ENCODE measurements around the gene RNF20. TPM values are rescaled to one million over a fixed set of nuclear protein-coding genes. Genes with fewer than 3 reads are reported as not detected.

The RNF20 gene
- polyA plus RNA-seq, 1 of the 3 experiments (the other 2 are of a cell fraction), result 16.0 TPM

DNA sequence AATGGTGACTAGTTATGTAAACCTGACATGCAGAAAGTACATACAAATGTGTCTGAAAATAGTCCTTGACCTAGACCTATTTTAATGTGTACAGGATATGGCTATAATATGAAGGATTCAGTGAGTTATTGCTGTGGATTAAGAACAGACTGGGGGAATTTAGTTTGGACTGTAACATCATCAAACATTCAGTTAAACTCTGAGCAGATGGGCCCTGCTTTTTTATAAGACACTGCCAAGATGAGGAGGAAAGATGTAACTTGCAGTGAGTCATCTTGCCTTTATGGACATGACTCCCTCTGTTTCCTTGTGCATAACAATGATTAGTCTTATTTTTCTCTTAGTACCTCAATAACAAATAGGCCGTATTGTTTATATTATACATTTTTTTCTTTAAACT, 48.9 kb downstream of the RNF20 start (continued):
- TF ChIP-seq, protein P1, sequence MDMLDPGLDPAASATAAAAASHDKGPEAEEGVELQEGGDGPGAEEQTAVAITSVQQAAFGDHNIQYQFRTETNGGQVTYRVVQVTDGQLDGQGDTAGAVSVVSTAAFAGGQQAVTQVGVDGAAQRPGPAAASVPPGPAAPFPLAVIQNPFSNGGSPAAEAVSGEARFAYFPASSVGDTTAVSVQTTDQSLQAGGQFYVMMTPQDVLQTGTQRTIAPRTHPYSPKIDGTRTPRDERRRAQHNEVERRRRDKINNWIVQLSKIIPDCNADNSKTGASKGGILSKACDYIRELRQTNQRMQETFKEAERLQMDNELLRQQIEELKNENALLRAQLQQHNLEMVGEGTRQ (IDR thresholded peaks at IDR 0.05; ENCODE audit: borderline replicate concordance, low read depth, low read length), result no peak

DNA sequence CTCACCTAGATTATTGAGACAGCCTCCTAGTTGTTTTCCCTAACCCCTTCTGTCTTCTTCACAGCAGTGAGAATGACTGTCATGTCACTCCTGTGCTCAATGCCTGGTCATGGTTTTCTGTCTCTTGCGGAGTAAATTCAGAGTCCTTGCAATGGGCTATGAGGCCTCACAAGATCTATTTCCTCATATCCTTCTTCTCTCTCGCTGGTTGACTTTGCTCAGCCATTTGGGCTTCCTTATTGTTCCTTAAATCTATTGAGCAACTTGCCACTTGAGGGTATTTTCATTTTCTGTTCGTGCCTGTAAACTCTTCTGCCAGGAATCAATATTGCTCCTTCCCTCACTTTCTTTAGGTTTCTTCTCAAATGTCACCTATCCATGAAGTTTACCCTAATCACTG, 52.1 kb downstream of the RNF20 start:
- no peak for TF ChIP-seq TEAD4 (IDR thresholded peaks at IDR 0.05; ENCODE audit: borderline replicate concordance, insufficient read depth)
- TF ChIP-seq, protein P2, sequence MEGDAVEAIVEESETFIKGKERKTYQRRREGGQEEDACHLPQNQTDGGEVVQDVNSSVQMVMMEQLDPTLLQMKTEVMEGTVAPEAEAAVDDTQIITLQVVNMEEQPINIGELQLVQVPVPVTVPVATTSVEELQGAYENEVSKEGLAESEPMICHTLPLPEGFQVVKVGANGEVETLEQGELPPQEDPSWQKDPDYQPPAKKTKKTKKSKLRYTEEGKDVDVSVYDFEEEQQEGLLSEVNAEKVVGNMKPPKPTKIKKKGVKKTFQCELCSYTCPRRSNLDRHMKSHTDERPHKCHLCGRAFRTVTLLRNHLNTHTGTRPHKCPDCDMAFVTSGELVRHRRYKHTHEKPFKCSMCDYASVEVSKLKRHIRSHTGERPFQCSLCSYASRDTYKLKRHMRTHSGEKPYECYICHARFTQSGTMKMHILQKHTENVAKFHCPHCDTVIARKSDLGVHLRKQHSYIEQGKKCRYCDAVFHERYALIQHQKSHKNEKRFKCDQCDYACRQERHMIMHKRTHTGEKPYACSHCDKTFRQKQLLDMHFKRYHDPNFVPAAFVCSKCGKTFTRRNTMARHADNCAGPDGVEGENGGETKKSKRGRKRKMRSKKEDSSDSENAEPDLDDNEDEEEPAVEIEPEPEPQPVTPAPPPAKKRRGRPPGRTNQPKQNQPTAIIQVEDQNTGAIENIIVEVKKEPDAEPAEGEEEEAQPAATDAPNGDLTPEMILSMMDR (IDR thresholded peaks at IDR 0.05), result no peak
- TF ChIP-seq SIN3A (IDR thresholded peaks at IDR 0.05; ENCODE audit: borderline replicate concordance, low read depth, low read length), result no peak
- TF ChIP-seq, protein P3, sequence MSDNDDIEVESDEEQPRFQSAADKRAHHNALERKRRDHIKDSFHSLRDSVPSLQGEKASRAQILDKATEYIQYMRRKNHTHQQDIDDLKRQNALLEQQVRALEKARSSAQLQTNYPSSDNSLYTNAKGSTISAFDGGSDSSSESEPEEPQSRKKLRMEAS (IDR thresholded peaks at IDR 0.05; ENCODE audit: low read depth), result no peak
- TF ChIP-seq FOSL2 (IDR thresholded peaks at IDR 0.05; ENCODE audit: borderline replicate concordance, low read depth), result no peak
- TF ChIP-seq, protein P4, sequence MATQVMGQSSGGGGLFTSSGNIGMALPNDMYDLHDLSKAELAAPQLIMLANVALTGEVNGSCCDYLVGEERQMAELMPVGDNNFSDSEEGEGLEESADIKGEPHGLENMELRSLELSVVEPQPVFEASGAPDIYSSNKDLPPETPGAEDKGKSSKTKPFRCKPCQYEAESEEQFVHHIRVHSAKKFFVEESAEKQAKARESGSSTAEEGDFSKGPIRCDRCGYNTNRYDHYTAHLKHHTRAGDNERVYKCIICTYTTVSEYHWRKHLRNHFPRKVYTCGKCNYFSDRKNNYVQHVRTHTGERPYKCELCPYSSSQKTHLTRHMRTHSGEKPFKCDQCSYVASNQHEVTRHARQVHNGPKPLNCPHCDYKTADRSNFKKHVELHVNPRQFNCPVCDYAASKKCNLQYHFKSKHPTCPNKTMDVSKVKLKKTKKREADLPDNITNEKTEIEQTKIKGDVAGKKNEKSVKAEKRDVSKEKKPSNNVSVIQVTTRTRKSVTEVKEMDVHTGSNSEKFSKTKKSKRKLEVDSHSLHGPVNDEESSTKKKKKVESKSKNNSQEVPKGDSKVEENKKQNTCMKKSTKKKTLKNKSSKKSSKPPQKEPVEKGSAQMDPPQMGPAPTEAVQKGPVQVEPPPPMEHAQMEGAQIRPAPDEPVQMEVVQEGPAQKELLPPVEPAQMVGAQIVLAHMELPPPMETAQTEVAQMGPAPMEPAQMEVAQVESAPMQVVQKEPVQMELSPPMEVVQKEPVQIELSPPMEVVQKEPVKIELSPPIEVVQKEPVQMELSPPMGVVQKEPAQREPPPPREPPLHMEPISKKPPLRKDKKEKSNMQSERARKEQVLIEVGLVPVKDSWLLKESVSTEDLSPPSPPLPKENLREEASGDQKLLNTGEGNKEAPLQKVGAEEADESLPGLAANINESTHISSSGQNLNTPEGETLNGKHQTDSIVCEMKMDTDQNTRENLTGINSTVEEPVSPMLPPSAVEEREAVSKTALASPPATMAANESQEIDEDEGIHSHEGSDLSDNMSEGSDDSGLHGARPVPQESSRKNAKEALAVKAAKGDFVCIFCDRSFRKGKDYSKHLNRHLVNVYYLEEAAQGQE (IDR thresholded peaks at IDR 0.05; ENCODE audit: low read depth, low read length), result no peak
- no peak for TF ChIP-seq FOXJ3 (CRISPR knock-in tag; IDR thresholded peaks at IDR 0.05)
- TF ChIP-seq RXRA (IDR thresholded peaks at IDR 0.05; ENCODE audit: borderline replicate concordance, low read depth), result no peak
- no peak for TF ChIP-seq RCOR1 (IDR thresholded peaks at IDR 0.05; ENCODE audit: low read length)
- no peak for TF ChIP-seq GATA2 (CRISPR knock-in tag; IDR thresholded peaks at IDR 0.05)
- CTCF ChIA-PET, result interaction anchor here (1.4 kb wide), 1 partner anchor 14 kb away, joined by 3 read pairs; no protein-coding TSS in a partner anchor
- Histone ChIP-seq H3K4me1 (ENCODE audit: control insufficient read depth in 1 of 2, insufficient read depth in 2 of 2, low read depth in 1 of 2, low read length in 1 of 2) (peaks cover 0 to 5% of the 10 kb centered on the region in 2 experiments; a peak in 2 of 4 replicates), H3K27ac (ENCODE audit: low read depth in 2 of 2, low read length in 1 of 2) (no peak overlapping the region), H2AFZ (ENCODE audit: low read depth) (no peak overlapping the region), H3K79me2 (ENCODE audit: insufficient read depth) (no peaks in the 10 kb centered on the region), H3K9me2 (no peaks in the 10 kb centered on the region), H3K9me3 (no peaks in the 10 kb centered on the region), H4K20me1 (ENCODE audit: insufficient read depth) (no peaks in the 10 kb centered on the region), H3K9ac (no peak overlapping the region), H3F3A (replicated peaks; ENCODE audit: insufficient read depth) (peaks cover 11% of the 10 kb centered on the region), H3K27me3 (ENCODE audit: insufficient read depth) (no peaks in the 10 kb centered on the region), H3K4me2 (no peak overlapping the region), H3K36me3 (replicated peaks in 1 of 2; ENCODE audit: control insufficient read depth in 1 of 2, insufficient read depth in 2 of 2, low read length in 1 of 2) (no peaks in the 10 kb centered on the region), H3K4me3 (ENCODE audit: low read depth in 2 of 2, low read length in 1 of 2) (no peak overlapping the region)
- WGBS (ENCODE audit: low lambda C conversion rate), result 48% methylated on average over 3 of the region's 3 CpGs
- DNase-seq, result no peak
- POLR2A ChIA-PET, result no interaction called here

Data from SK-N-SH (cell line).